ENCODE data around the gene CCSER1.

GRCh38 chr4:90476019-90476418 lies 348.8 kb downstream of the CCSER1 start:
- TF ChIP-seq CTCF (IDR thresholded peaks at IDR 0.05) (no peak), POLR2A (IDR thresholded peaks at IDR 0.05; ENCODE audit: low read depth) (no peak)

Measured in esophagus muscularis mucosa (tissue), 3 donors.